Effector memory CD8-positive, alpha-beta T cell (primary cell): ENCODE results near the gene TMEM30A.

Experiments used
- ATAC-seq: fragments of 150-1000 bp; cut with Tn5 transposase; replicated peaks from 2 replicates; pipeline ENCODE4 v1.10.0; 2021; ENCODE audit warnings: mild to moderate bottlenecking, moderate library complexity
- DNase-seq, 3 experiments: peaks; one replicate each; pipeline ENCODE4 v3.0.0; 2021
- H3K27ac Mint-ChIP-seq, 2 donors: one replicate each; pipeline ENCODE4 v1.8.0; 2022; ENCODE audit warnings: mild to moderate bottlenecking in 2 of 2, mixed read lengths in 2 of 2, moderate library complexity in 2 of 2
- H3K27me3 Mint-ChIP-seq, 2 donors: one replicate each; pipeline ENCODE4 v1.8.0; 2022; ENCODE audit warnings: mixed read lengths in 2 of 2
- H3K36me3 Mint-ChIP-seq: one replicate; pipeline ENCODE4 v1.8.0; 2022; ENCODE audit warnings: mild to moderate bottlenecking, moderate library complexity, mixed read lengths; ENCODE audit not compliant: insufficient read depth
- H3K4me1 Mint-ChIP-seq, 2 donors: one replicate each; pipeline ENCODE4 v1.8.0; 2022; ENCODE audit warnings: low read depth in 2 of 2, mixed read lengths in 2 of 2
- H3K4me3 Mint-ChIP-seq, 2 donors: one replicate each; pipeline ENCODE4 v1.8.0; 2022; ENCODE audit warnings: mild to moderate bottlenecking in 2 of 2, mixed read lengths in 2 of 2, moderate library complexity in 2 of 2
- H3K9me3 Mint-ChIP-seq, 2 donors: one replicate each; pipeline ENCODE4 v1.8.0; 2022; ENCODE audit warnings: mixed read lengths in 2 of 2

Gene TMEM30A

GRCh38 chr6:75285283-75285639 is 669 bp upstream of the TMEM30A start:
- no peaks in the 10 kb centered on the region for H3K36me3 Mint-ChIP-seq
- no peak overlapping the region for H3K4me3 Mint-ChIP-seq
- ATAC-seq (no peak), DNase-seq (no peak)
- H3K4me1 Mint-ChIP-seq, result peaks cover 12 to 24% of the 10 kb centered on the region in 2 donors
- H3K9me3 Mint-ChIP-seq, result no peaks in the 10 kb centered on the region
- no peaks in the 10 kb centered on the region for H3K27me3 Mint-ChIP-seq
- no peak overlapping the region for H3K27ac Mint-ChIP-seq

- DNase-seq (peak in 1 of 3 experiments; percentile 16), ATAC-seq (peak; percentile 28)
- H3K9me3 Mint-ChIP-seq, result no peaks in the 10 kb centered on the region
- H3K27me3 Mint-ChIP-seq, result no peaks in the 10 kb centered on the region
- no peaks in the 10 kb centered on the region for H3K36me3 Mint-ChIP-seq
- H3K4me3 Mint-ChIP-seq, result no peak overlapping the region
- H3K27ac Mint-ChIP-seq, result no peak overlapping the region
- peaks cover 19 to 35% of the 10 kb centered on the region in 2 donors for H3K4me1 Mint-ChIP-seq
Measured at GRCh38 chr6:75283907-75284631, 523 bp downstream of the TMEM30A start.

- Mint-ChIP-seq H3K36me3 (no peaks in the 10 kb centered on the region), H3K9me3 (no peaks in the 10 kb centered on the region), H3K4me1 (peaks cover 28 to 40% of the 10 kb centered on the region in 2 donors), H3K27me3 (no peaks in the 10 kb centered on the region), H3K4me3 (peak overlapping the region in 1 of 2 donors; percentile 27), H3K27ac (peak overlapping the region in 1 of 2 donors; percentile 35)
- DNase-seq (no peak), ATAC-seq (no peak)
Measured at GRCh38 chr6:75282706-75283105, 1.9 kb downstream of the TMEM30A start.

- Mint-ChIP-seq H3K4me1 (peaks cover 29 to 41% of the 10 kb centered on the region in 2 donors), H3K27me3 (no peaks in the 10 kb centered on the region), H3K4me3 (no peak overlapping the region), H3K9me3 (no peaks in the 10 kb centered on the region), H3K36me3 (no peaks in the 10 kb centered on the region), H3K27ac (peak overlapping the region in 1 of 2 donors; percentile 48)
- DNase-seq, result no peak
- no peak for ATAC-seq
Measured at GRCh38 chr6:75281653-75282052, 2.9 kb downstream of the TMEM30A start.

GRCh38 chr6:75280131-75280855 is 4.3 kb downstream of the TMEM30A start:
- Mint-ChIP-seq H3K27me3 (no peaks in the 10 kb centered on the region), H3K4me1 (peaks cover 28 to 47% of the 10 kb centered on the region in 2 donors), H3K27ac (peak overlapping the region; percentile 27 to 34), H3K9me3 (no peaks in the 10 kb centered on the region), H3K36me3 (no peaks in the 10 kb centered on the region), H3K4me3 (peak overlapping the region in 1 of 2 donors; percentile 42)
- no peak for ATAC-seq
- DNase-seq, result no peak

GRCh38 chr6:75279418-75279817 is 5.2 kb downstream of the TMEM30A start:
- no peak for ATAC-seq
- H3K4me3 Mint-ChIP-seq, result peak overlapping the region in 1 of 2 donors; percentile 43
- no peaks in the 10 kb centered on the region for H3K27me3 Mint-ChIP-seq
- no peaks in the 10 kb centered on the region for H3K9me3 Mint-ChIP-seq
- no peaks in the 10 kb centered on the region for H3K36me3 Mint-ChIP-seq
- H3K27ac Mint-ChIP-seq, result peak overlapping the region; percentile 27 to 34
- peaks cover 31 to 52% of the 10 kb centered on the region in 2 donors for H3K4me1 Mint-ChIP-seq
- no peak for DNase-seq

- Mint-ChIP-seq H3K36me3 (no peaks in the 10 kb centered on the region), H3K4me3 (peak overlapping the region in 1 of 2 donors; percentile 9), H3K9me3 (no peaks in the 10 kb centered on the region), H3K4me1 (peaks cover 39 to 61% of the 10 kb centered on the region in 2 donors), H3K27ac (peak overlapping the region; percentile 27 to 58), H3K27me3 (no peaks in the 10 kb centered on the region)
- DNase-seq, result no peak
- ATAC-seq, result peak; percentile 18
Measured at GRCh38 chr6:75278474-75279077, 6.0 kb downstream of the TMEM30A start.

GRCh38 chr6:75275067-75275466 is 9.5 kb downstream of the TMEM30A start:
- Mint-ChIP-seq H3K27me3 (no peaks in the 10 kb centered on the region), H3K27ac (peak overlapping the region in 1 of 2 donors; percentile 16), H3K4me3 (no peak overlapping the region), H3K9me3 (no peaks in the 10 kb centered on the region), H3K4me1 (peaks cover 41 to 71% of the 10 kb centered on the region in 2 donors), H3K36me3 (no peaks in the 10 kb centered on the region)
- ATAC-seq (no peak), DNase-seq (no peak)

GRCh38 chr6:75273009-75273408 is 11.6 kb downstream of the TMEM30A start:
- no peak for DNase-seq
- no peaks in the 10 kb centered on the region for H3K36me3 Mint-ChIP-seq
- no peak overlapping the region for H3K27ac Mint-ChIP-seq
- peaks cover 34 to 70% of the 10 kb centered on the region in 2 donors for H3K4me1 Mint-ChIP-seq
- ATAC-seq, result no peak
- no peak overlapping the region for H3K4me3 Mint-ChIP-seq
- no peaks in the 10 kb centered on the region for H3K27me3 Mint-ChIP-seq
- no peaks in the 10 kb centered on the region for H3K9me3 Mint-ChIP-seq

- Mint-ChIP-seq H3K36me3 (no peaks in the 10 kb centered on the region), H3K4me3 (no peak overlapping the region), H3K4me1 (peaks cover 34 to 74% of the 10 kb centered on the region in 2 donors), H3K27ac (no peak overlapping the region), H3K9me3 (no peaks in the 10 kb centered on the region), H3K27me3 (no peaks in the 10 kb centered on the region)
- DNase-seq (no peak), ATAC-seq (no peak)
Measured at GRCh38 chr6:75272145-75272840, 12.3 kb downstream of the TMEM30A start.

GRCh38 chr6:75268988-75269354 is 15.6 kb downstream of the TMEM30A start:
- Mint-ChIP-seq H3K4me1 (peaks cover 21 to 53% of the 10 kb centered on the region in 2 donors), H3K27me3 (no peaks in the 10 kb centered on the region), H3K27ac (peak overlapping the region; percentile 0 to 8), H3K36me3 (peaks cover 9% of the 10 kb centered on the region), H3K4me3 (no peak overlapping the region), H3K9me3 (no peaks in the 10 kb centered on the region)
- ATAC-seq (peak; percentile 65), DNase-seq (no peak)

GRCh38 chr6:75268121-75268987 is 16.2 kb downstream of the TMEM30A start:
- Mint-ChIP-seq H3K36me3 (peaks cover 13% of the 10 kb centered on the region), H3K27me3 (no peaks in the 10 kb centered on the region), H3K4me3 (no peak overlapping the region), H3K27ac (peak overlapping the region; percentile 0 to 8), H3K4me1 (peaks cover 18 to 49% of the 10 kb centered on the region in 2 donors), H3K9me3 (no peaks in the 10 kb centered on the region)
- no peak for DNase-seq
- ATAC-seq, result no peak
